GM23248 (cell line): ENCODE results near the gene PGRMC2. TPM values are rescaled to one million over a fixed set of nuclear protein-coding genes. Genes with fewer than 3 reads are reported as not detected.

Experiments
- DNase-seq: peaks from one replicate; pipeline ENCODE4 v3.0.0-alpha.2; 2015
- H2AFZ ChIP-seq: fragments of 200-600 bp; sonication (generic); 2 replicates; pipeline ENCODE4 v1.6.1; 2016; ENCODE audit warnings: antibody characterized with exemption
- H3F3A ChIP-seq: fragments of 200-600 bp; sonication (generic); 2 replicates; pipeline ENCODE4 v1.6.1; 2016; ENCODE audit warnings: mild to moderate bottlenecking, antibody characterized with exemption, mixed run types; ENCODE audit not compliant: insufficient read depth
- H3K27ac ChIP-seq: fragments of 200-600 bp; sonication (generic); 2 replicates; pipeline ENCODE4 v1.5.1; 2016; ENCODE audit warnings: mild to moderate bottlenecking
- H3K27me3 ChIP-seq: fragments of 200-600 bp; sonication (generic); replicated peaks from 2 replicates; pipeline ENCODE4 v1.6.1; 2016; ENCODE audit warnings: mild to moderate bottlenecking; ENCODE audit not compliant: insufficient read depth
- H3K36me3 ChIP-seq: fragments of 200-600 bp; sonication (generic); 2 replicates; pipeline ENCODE4 v1.6.1; 2016; ENCODE audit warnings: low read depth, mild to moderate bottlenecking
- H3K4me1 ChIP-seq: fragments of 200-600 bp; sonication (generic); 2 replicates; pipeline ENCODE4 v1.6.1; 2016; ENCODE audit warnings: mild to moderate bottlenecking; ENCODE audit not compliant: insufficient read depth
- H3K4me2 ChIP-seq: fragments of 200-600 bp; sonication (generic); one replicate; pipeline ENCODE4 v1.6.1; 2016; ENCODE audit warnings: mild to moderate bottlenecking; ENCODE audit not compliant: unreplicated experiment
- H3K4me3 ChIP-seq: fragments of 200-600 bp; sonication (generic); 2 replicates; pipeline ENCODE4 v1.5.1; 2016; ENCODE audit warnings: mild to moderate bottlenecking
- H3K79me2 ChIP-seq: fragments of 200-600 bp; sonication (generic); 2 replicates; pipeline ENCODE4 v1.6.1; 2016; ENCODE audit warnings: mild to moderate bottlenecking; ENCODE audit not compliant: insufficient read depth
- H3K9ac ChIP-seq: fragments of 200-600 bp; sonication (generic); 2 replicates; pipeline ENCODE4 v1.6.1; 2016; ENCODE audit warnings: mild to moderate bottlenecking
- H3K9me2 ChIP-seq: fragments of 200-600 bp; sonication (generic); 2 replicates; pipeline ENCODE4 v1.6.1; 2016; ENCODE audit warnings: mixed run types, mild to moderate bottlenecking, moderate library complexity; ENCODE audit not compliant: insufficient read depth
- H3K9me3 ChIP-seq: fragments of 200-600 bp; sonication (generic); one replicate; pipeline ENCODE4 v1.6.1; 2017; ENCODE audit warnings: low read depth
- H4K20me1 ChIP-seq: fragments of 200-600 bp; sonication (generic); 2 replicates; pipeline ENCODE4 v1.6.0; 2016; ENCODE audit not compliant: insufficient read depth
- EZH2 ChIP-seq: fragments of 200-600 bp; sonication (generic); IDR thresholded peaks from 2 replicates; pipeline ENCODE4 v1.6.1; 2018; ENCODE audit warnings: antibody characterized with exemption, mild to moderate bottlenecking; ENCODE audit not compliant: insufficient read depth, poor library complexity, severe bottlenecking
- EZH2phosphoT487 ChIP-seq: fragments of 200-600 bp; sonication (generic); IDR thresholded peaks from 2 replicates; pipeline ENCODE4 v1.6.1; 2018; ENCODE audit warnings: antibody characterized with exemption, moderate library complexity, mild to moderate bottlenecking, low read depth; ENCODE audit not compliant: insufficient read depth
- WGBS, 2 experiments: methylation state at CpG; one replicate each; pipeline ENCODE4 v1.1.6; 2015 to 2017; ENCODE audit warnings: low lambda C conversion rate in 2 of 2, low coverage in 1 of 2; ENCODE audit errors: missing lambda C conversion rate in 2 of 2; 5-methylcytosine and 5-hydroxymethylcytosine counted together
- in situ Hi-C: fragments of 300-500 bp; cut with MboI; formaldehyde crosslinking; loops from 2 replicates; pipeline ENCODE4 v1.15.0; 2020
- polyA plus RNA-seq: library from polyadenylated mRNA; unstranded; fragments of >200 nt; fragmentation: Nextera tagmentation; extraction: Ambion mirVana; gene quantifications from 2 replicates; pipeline ENCODE4 v1.2.1, GENCODE V29; 2016
- total RNA-seq: library from RNA; depleted of rRNA; stranded (reverse); fragments of >200 nt; shearing (Covaris generic); gene quantifications from 2 replicates; pipeline ENCODE4 v1.2.3, GENCODE V29; 2014

PGRMC2 gene
- total and polyA plus RNA-seq, 2 experiments from 2014 or later = 117 to 186 TPM

GRCh38 chr4:128298146-128298758 is 10.6 kb upstream of the PGRMC2 start:
- Histone ChIP-seq H3K4me1 (peaks cover 8% of the 10 kb centered on the region; the same call in 1 of the 2 replicates), H3K9ac (no peak overlapping the region), H3K36me3 (peaks cover 4% of the 10 kb centered on the region; the same call in 1 of the 2 replicates), H4K20me1 (no peaks in the 10 kb centered on the region), H2AFZ (no peak overlapping the region), H3K9me2 (no peaks in the 10 kb centered on the region), H3K4me3 (no peak overlapping the region), H3K9me3 (no peaks in the 10 kb centered on the region), H3K4me2 (no peak overlapping the region), H3K27ac (no peak overlapping the region), H3F3A (no peaks in the 10 kb centered on the region), H3K79me2 (no peaks in the 10 kb centered on the region), H3K27me3 (no peaks in the 10 kb centered on the region)
- TF ChIP-seq EZH2phosphoT487 (no peak), EZH2 (no peak)
- no peak for DNase-seq
- WGBS, 2 experiments = 81 to 85% methylated on average over 7 of the region's 7 CpGs
- in situ Hi-C loops = no loop called here

GRCh38 chr4:128295255-128295654 is 7.6 kb upstream of the PGRMC2 start:
- Histone ChIP-seq H4K20me1 (no peaks in the 10 kb centered on the region), H3K27ac (no peak overlapping the region), H3K36me3 (peaks cover 4% of the 10 kb centered on the region; the same call in 1 of the 2 replicates), H3K4me1 (peaks cover 13% of the 10 kb centered on the region; the same call in 1 of the 2 replicates), H3K27me3 (no peaks in the 10 kb centered on the region), H3K4me3 (no peak overlapping the region), H2AFZ (no peak overlapping the region), H3K79me2 (no peaks in the 10 kb centered on the region), H3K9ac (no peak overlapping the region), H3K9me3 (no peaks in the 10 kb centered on the region), H3F3A (0 out of 2 replicates have a peak, but pooled peaks cover 11% of the 10 kb centered on the region), H3K4me2 (no peak overlapping the region), H3K9me2 (no peaks in the 10 kb centered on the region)
- 77 to 81% methylated on average over 2 of the region's 2 CpGs for WGBS, 2 experiments
- no peak for DNase-seq
- in situ Hi-C loops = no loop called here
- TF ChIP-seq EZH2 (no peak), EZH2phosphoT487 (no peak)

GRCh38 chr4:128294464-128294863 is 6.9 kb upstream of the PGRMC2 start:
- DNase-seq = no peak
- Histone ChIP-seq H3K4me3 (no peak overlapping the region), H3K9ac (no peak overlapping the region), H3K79me2 (no peaks in the 10 kb centered on the region), H3K9me3 (no peaks in the 10 kb centered on the region), H2AFZ (no peak overlapping the region), H3K4me1 (peaks cover 7% of the 10 kb centered on the region; the same call in 1 of the 2 replicates), H3K27me3 (no peaks in the 10 kb centered on the region), H3K27ac (no peak overlapping the region), H3K4me2 (no peak overlapping the region), H3F3A (0 out of 2 replicates have a peak, but pooled peaks cover 12% of the 10 kb centered on the region), H3K36me3 (peaks cover 4% of the 10 kb centered on the region; the same call in 1 of the 2 replicates), H3K9me2 (no peaks in the 10 kb centered on the region), H4K20me1 (no peaks in the 10 kb centered on the region)
- in situ Hi-C loops = no loop called here
- 91 to 100% methylated on average over 3 of the region's 3 CpGs for WGBS, 2 experiments
- TF ChIP-seq EZH2phosphoT487 (no peak), EZH2 (no peak)

- TF ChIP-seq EZH2phosphoT487 = no peak
- no peak for TF ChIP-seq EZH2
- H3K79me2 ChIP-seq = peaks cover 7% of the 10 kb centered on the region
Observed at GRCh38 chr4:128292349-128292748, 4.7 kb upstream of the PGRMC2 start.

More at GRCh38 chr4:128292349-128292748, 4.7 kb upstream of the PGRMC2 start:
- Histone ChIP-seq H3K27ac (no peak overlapping the region), H3K36me3 (no peaks in the 10 kb centered on the region), H3F3A (0 out of 2 replicates have a peak, but pooled peaks cover 12% of the 10 kb centered on the region), H3K9me3 (no peaks in the 10 kb centered on the region), H3K4me2 (no peak overlapping the region), H2AFZ (no peak overlapping the region), H3K4me1 (peaks cover 5% of the 10 kb centered on the region; the same call in 1 of the 2 replicates), H3K9ac (no peak overlapping the region), H4K20me1 (no peaks in the 10 kb centered on the region), H3K9me2 (no peaks in the 10 kb centered on the region), H3K4me3 (no peak overlapping the region), H3K27me3 (no peaks in the 10 kb centered on the region)
- 69 to 72% methylated on average over 2 of the region's 2 CpGs for WGBS, 2 experiments
- in situ Hi-C loops = no loop called here
- DNase-seq = no peak
